H9 (cell line): ENCODE results near the gene TOP1. TPM values are rescaled to one million over a fixed set of nuclear protein-coding genes. Genes with fewer than 3 reads are reported as not detected.

Experiments
- DNase-seq: peaks from one replicate; pipeline ENCODE4 v3.0.0-alpha.2; 2017
- H2AFZ ChIP-seq: one replicate; pipeline ENCODE4 v1.6.1; 2013; ENCODE audit warnings: mild to moderate bottlenecking, low read length, control low read depth, moderate library complexity
- H2AK5ac ChIP-seq: 2 replicates; pipeline ENCODE4 v1.6.1; 2013; ENCODE audit warnings: low read length, control low read depth, mixed read lengths; ENCODE audit not compliant: insufficient read length
- H2BK120ac ChIP-seq: one replicate; pipeline ENCODE4 v1.6.1; 2013; ENCODE audit warnings: low read depth, mild to moderate bottlenecking, low read length, control low read depth, inconsistent platforms; ENCODE audit not compliant: poor library complexity, severe bottlenecking
- H2BK12ac ChIP-seq: 2 replicates; pipeline ENCODE4 v1.6.1; 2013; ENCODE audit warnings: low read length, control low read depth, mixed read lengths, low read depth; ENCODE audit not compliant: insufficient read length
- H2BK15ac ChIP-seq: 2 replicates; pipeline ENCODE4 v1.6.1; 2013; ENCODE audit warnings: low read depth, low read length, control low read depth
- H2BK20ac ChIP-seq: one replicate; pipeline ENCODE4 v1.6.1; 2013; ENCODE audit warnings: low read depth, mild to moderate bottlenecking, low read length, control low read depth, inconsistent platforms; ENCODE audit not compliant: poor library complexity, severe bottlenecking
- H2BK5ac ChIP-seq: 2 replicates; pipeline ENCODE4 v1.6.1; 2013; ENCODE audit warnings: low read length, control low read depth, mixed read lengths; ENCODE audit not compliant: insufficient read length
- H3K14ac ChIP-seq: 2 replicates; pipeline ENCODE4 v1.6.1; 2013; ENCODE audit warnings: low read length, control low read depth; ENCODE audit not compliant: insufficient read depth
- H3K18ac ChIP-seq: 2 replicates; pipeline ENCODE4 v1.6.1; 2013; ENCODE audit warnings: low read depth, mild to moderate bottlenecking, mixed read lengths, low read length, control low read depth; ENCODE audit not compliant: insufficient read length
- H3K23ac ChIP-seq: 2 replicates; pipeline ENCODE4 v1.6.1; 2013; ENCODE audit warnings: low read length, control low read depth, mixed read lengths, low read depth; ENCODE audit not compliant: insufficient read length
- H3K23me2 ChIP-seq: 2 replicates; pipeline ENCODE4 v1.6.1; 2013; ENCODE audit warnings: low read depth, mild to moderate bottlenecking, mixed read lengths, low read length, control low read depth; ENCODE audit not compliant: insufficient read length, poor library complexity, severe bottlenecking
- H3K27ac ChIP-seq: 2 replicates; pipeline ENCODE4 v1.5.1; 2013; ENCODE audit warnings: low read length, control low read depth, mixed read lengths, low read depth; ENCODE audit not compliant: insufficient read length
- H3K27me3 ChIP-seq: 2 replicates; pipeline ENCODE4 v1.6.1; 2013; ENCODE audit warnings: low read length, control low read depth, inconsistent platforms; ENCODE audit not compliant: insufficient read depth
- H3K4ac ChIP-seq: 2 replicates; pipeline ENCODE4 v1.6.1; 2013; ENCODE audit warnings: low read depth, mild to moderate bottlenecking, control low read depth, inconsistent platforms, low read length, moderate library complexity
- H3K4me1 ChIP-seq: 2 replicates; pipeline ENCODE4 v1.6.1; 2013; ENCODE audit warnings: low read length, control low read depth, inconsistent platforms; ENCODE audit not compliant: insufficient read depth
- H3K4me2 ChIP-seq: 2 replicates; pipeline ENCODE4 v1.6.1; 2013; ENCODE audit warnings: low read length, control low read depth, mixed read lengths; ENCODE audit not compliant: insufficient read length, insufficient read depth
- H3K56ac ChIP-seq: 2 replicates; pipeline ENCODE4 v1.6.1; 2013; ENCODE audit warnings: low read depth, mild to moderate bottlenecking, mixed read lengths, low read length, control low read depth; ENCODE audit not compliant: insufficient read length
- H3K79me1 ChIP-seq: 2 replicates; pipeline ENCODE4 v1.6.1; 2013; ENCODE audit warnings: low read depth, mild to moderate bottlenecking, moderate library complexity, low read length, control low read depth, inconsistent platforms; ENCODE audit not compliant: insufficient read depth, poor library complexity, severe bottlenecking
- H3K79me2 ChIP-seq: 2 replicates; pipeline ENCODE4 v1.6.1; 2013; ENCODE audit warnings: low read length, control low read depth, inconsistent platforms; ENCODE audit not compliant: insufficient read depth
- H3K9ac ChIP-seq: 2 replicates; pipeline ENCODE4 v1.6.1; 2013; ENCODE audit warnings: low read length, control low read depth, mixed read lengths; ENCODE audit not compliant: insufficient read length; ENCODE audit errors: extremely low read depth
- H3K9me3 ChIP-seq: one replicate; pipeline ENCODE4 v1.6.1; 2013; ENCODE audit warnings: low read depth, low read length, inconsistent platforms; ENCODE audit not compliant: control insufficient read depth
- H3T11ph ChIP-seq: one replicate; pipeline ENCODE4 v1.6.1; 2013; ENCODE audit warnings: mild to moderate bottlenecking, low read length, control low read depth, inconsistent platforms
- H4K20me1 ChIP-seq: one replicate; pipeline ENCODE4 v1.6.1; 2013; ENCODE audit not compliant: control insufficient read depth, insufficient read length, insufficient read depth
- H4K5ac ChIP-seq: 2 replicates; pipeline ENCODE4 v1.6.1; 2013; ENCODE audit warnings: low read depth, mild to moderate bottlenecking, mixed read lengths, low read length, control low read depth; ENCODE audit not compliant: insufficient read length
- H4K8ac ChIP-seq: replicated peaks from 2 replicates; pipeline ENCODE4 v1.6.1; 2013; ENCODE audit warnings: low read length, control low read depth, mixed read lengths, low read depth; ENCODE audit not compliant: insufficient read length
- H4K91ac ChIP-seq: 2 replicates; pipeline ENCODE4 v1.6.1; 2013; ENCODE audit warnings: low read depth, mild to moderate bottlenecking, moderate library complexity, mixed read lengths, low read length, control low read depth; ENCODE audit not compliant: insufficient read length
- H3K27ac Mint-ChIP-seq, 3 experiments: 2 replicates in 2 of 3; 3 replicates in 1 of 3; pipeline ENCODE4 v1.8.0; 2020 to 2021; ENCODE audit warnings: mixed read lengths in 3 of 3, mild to moderate bottlenecking in 1 of 3, moderate library complexity in 1 of 3
- H3K27me3 Mint-ChIP-seq: 2 replicates; pipeline ENCODE4 v1.8.0; 2021; ENCODE audit warnings: low read depth, mild to moderate bottlenecking, moderate library complexity, mixed read lengths
- H3K36me3 Mint-ChIP-seq, 3 experiments: 2 replicates in 2 of 3; 3 replicates in 1 of 3; pipeline ENCODE4 v1.8.0; 2020 to 2021; ENCODE audit warnings: low read depth in 3 of 3, mixed read lengths in 3 of 3; ENCODE audit not compliant: insufficient read depth in 1 of 3
- H3K4me1 Mint-ChIP-seq, 2 experiments: 2 replicates each; pipeline ENCODE4 v1.8.0; 2020; ENCODE audit warnings: mixed read lengths in 2 of 2
- H3K4me3 Mint-ChIP-seq, 2 experiments: 2 replicates in 1 of 2; 3 replicates in 1 of 2; pipeline ENCODE4 v1.8.0; 2020 to 2021; ENCODE audit warnings: mild to moderate bottlenecking in 2 of 2, mixed read lengths in 2 of 2, moderate library complexity in 1 of 2
- H3K9me3 Mint-ChIP-seq, 2 experiments: 2 replicates in 1 of 2; 3 replicates in 1 of 2; pipeline ENCODE4 v1.8.0; 2020; ENCODE audit warnings: mild to moderate bottlenecking in 2 of 2, mixed read lengths in 2 of 2, moderate library complexity in 1 of 2
- WGBS: extraction: QIAGEN DNeasy Blood & Tissue Kit; methylation state at CpG from one replicate; pipeline ENCODE4 v1.1.7; 2013; ENCODE audit warnings: missing lambda C conversion rate, low lambda C conversion rate, mixed read lengths; ENCODE audit not compliant: insufficient read length; ENCODE audit errors: extremely low coverage; 5-methylcytosine and 5-hydroxymethylcytosine counted together
- long read RNA-seq: library from polyadenylated mRNA; unstranded; transcript quantifications from one replicate; pipeline ENCODE4 v2.0.0, GENCODE V29; 2020
- total RNA-seq: library from RNA; stranded (reverse); gene quantifications from 2 replicates; pipeline ENCODE4 v1.2.1, GENCODE V29; 2021
- TF ChIP-seq, protein P1 (sequence below): fragments of 200-600 bp; sonication (generic); conservative IDR thresholded peaks from 3 replicates; pipeline ENCODE4 v1.8.0; 2021; ENCODE audit warnings: antibody characterized with exemption, mild to moderate bottlenecking

TOP1 gene
- total RNA-seq: 96.4 and 98.5 TPM in 2 replicates
- long read RNA-seq, transcript TOP1-201 (21 exons, 3,738 nt): major isoform, 5 of 44 reads
- long read RNA-seq, partial matches to known transcripts: 37 of 44 reads
- long read RNA-seq, other reads (novel, unspliced or antisense): 2 of 44 reads

DNA sequence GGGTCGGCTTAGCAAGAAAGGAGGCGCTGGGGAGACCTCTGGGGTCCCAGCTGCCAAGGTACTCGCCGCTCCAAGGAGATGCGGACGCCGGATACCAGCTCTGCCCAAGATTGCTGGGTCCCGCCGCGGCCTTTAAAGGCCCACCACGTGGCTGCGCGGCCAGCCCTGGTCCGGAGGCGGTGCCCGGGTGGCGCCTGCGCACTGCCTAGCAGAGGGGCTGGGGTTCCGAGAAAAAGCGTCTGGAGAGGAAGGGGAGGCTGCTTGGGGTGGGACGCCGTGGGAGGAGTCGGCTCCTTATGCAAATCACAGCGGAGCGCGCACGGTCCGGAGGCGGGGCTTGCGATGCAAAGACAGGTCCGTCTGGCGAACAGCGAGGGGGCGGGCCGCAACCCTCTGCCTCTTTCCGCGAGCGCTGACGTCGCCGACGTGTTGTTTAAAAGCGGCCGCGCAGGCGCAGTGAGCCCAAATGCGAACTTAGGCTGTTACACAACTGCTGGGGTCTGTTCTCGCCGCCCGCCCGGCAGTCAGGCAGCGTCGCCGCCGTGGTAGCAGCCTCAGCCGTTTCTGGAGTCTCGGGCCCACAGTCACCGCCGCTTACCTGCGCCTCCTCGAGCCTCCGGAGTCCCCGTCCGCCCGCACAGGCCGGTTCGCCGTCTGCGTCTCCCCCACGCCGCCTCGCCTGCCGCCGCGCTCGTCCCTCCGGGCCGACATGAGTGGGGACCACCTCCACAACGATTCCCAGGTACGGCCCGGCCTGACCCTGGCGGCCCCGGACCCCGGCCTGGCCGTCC lies at the start of gene TOP1:
TOP1 (plus strand) TSS at position 464 of the 791 bp plus-strand sequence; CDS start at position 710, 246 bp downstream.
- Histone ChIP-seq H4K5ac (no peak within 1 kb of the TSS), H3K4me2 (peak within 1 kb of the TSS; percentile 74), H4K20me1 (no peaks in the 10 kb centered on the region), H2BK20ac (no peak within 1 kb of the TSS), H3K79me2 (peaks cover 26% of the 10 kb centered on the region; the same call in 1 of the 2 replicates), H2BK120ac (peak within 1 kb of the TSS; percentile 94), H3K27ac (no peak within 1 kb of the TSS), H3T11ph (no peak within 1 kb of the TSS), H3K27me3 (peaks cover 3% of the 10 kb centered on the region; the same call in 1 of the 2 replicates), H2AFZ (no peak within 1 kb of the TSS), H4K8ac (no peak within 1 kb of the TSS), H2BK5ac (no peak within 1 kb of the TSS), H3K23ac (no peak within 1 kb of the TSS), H3K18ac (peak within 1 kb of the TSS; percentile 99), H3K79me1 (peaks cover 3% of the 10 kb centered on the region), H4K91ac (no peak within 1 kb of the TSS), H2AK5ac (no peak within 1 kb of the TSS), H3K9me3 (no peaks in the 10 kb centered on the region), H3K23me2 (peaks cover 13% of the 10 kb centered on the region), H3K4ac (peak within 1 kb of the TSS; percentile 83; the same call in 1 of the 2 replicates), H3K14ac (peak within 1 kb of the TSS; percentile 98), H3K4me1 (peaks cover 7% of the 10 kb centered on the region), H3K56ac (no peak within 1 kb of the TSS), H2BK12ac (peak within 1 kb of the TSS; percentile 98), H2BK15ac (no peak within 1 kb of the TSS), H3K9ac (peak within 1 kb of the TSS; percentile 96)
- Mint-ChIP-seq H3K4me3 (peak within 1 kb of the TSS; percentile 88), H3K36me3 (peaks cover 21 to 39% (median 35%) of the 10 kb centered on the region in 3 experiments; a peak in 6 of 7 replicates), H3K27ac (peak within 1 kb of the TSS; percentile 94 to 99 (median 98)), H3K4me1 (peaks cover 41 to 50% of the 10 kb centered on the region in 2 experiments), H3K27me3 (peaks cover 27% of the 10 kb centered on the region), H3K9me3 (no peaks in the 10 kb centered on the region)
- peak; percentile 100 for DNase-seq
- TF ChIP-seq, protein P1, sequence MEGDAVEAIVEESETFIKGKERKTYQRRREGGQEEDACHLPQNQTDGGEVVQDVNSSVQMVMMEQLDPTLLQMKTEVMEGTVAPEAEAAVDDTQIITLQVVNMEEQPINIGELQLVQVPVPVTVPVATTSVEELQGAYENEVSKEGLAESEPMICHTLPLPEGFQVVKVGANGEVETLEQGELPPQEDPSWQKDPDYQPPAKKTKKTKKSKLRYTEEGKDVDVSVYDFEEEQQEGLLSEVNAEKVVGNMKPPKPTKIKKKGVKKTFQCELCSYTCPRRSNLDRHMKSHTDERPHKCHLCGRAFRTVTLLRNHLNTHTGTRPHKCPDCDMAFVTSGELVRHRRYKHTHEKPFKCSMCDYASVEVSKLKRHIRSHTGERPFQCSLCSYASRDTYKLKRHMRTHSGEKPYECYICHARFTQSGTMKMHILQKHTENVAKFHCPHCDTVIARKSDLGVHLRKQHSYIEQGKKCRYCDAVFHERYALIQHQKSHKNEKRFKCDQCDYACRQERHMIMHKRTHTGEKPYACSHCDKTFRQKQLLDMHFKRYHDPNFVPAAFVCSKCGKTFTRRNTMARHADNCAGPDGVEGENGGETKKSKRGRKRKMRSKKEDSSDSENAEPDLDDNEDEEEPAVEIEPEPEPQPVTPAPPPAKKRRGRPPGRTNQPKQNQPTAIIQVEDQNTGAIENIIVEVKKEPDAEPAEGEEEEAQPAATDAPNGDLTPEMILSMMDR: no peak
- no CpG with 5 or more reads among the region's 85 CpGs for WGBS
